Measurements from ENCODE around the gene IFI30. TPM values are rescaled to one million over a fixed set of nuclear protein-coding genes. Genes with fewer than 3 reads are reported as not detected.

The IFI30 gene
- total RNA-seq, 4 donors from 2014 or later, result 4.1 to 17.4 (median 11.4) TPM

DNA sequence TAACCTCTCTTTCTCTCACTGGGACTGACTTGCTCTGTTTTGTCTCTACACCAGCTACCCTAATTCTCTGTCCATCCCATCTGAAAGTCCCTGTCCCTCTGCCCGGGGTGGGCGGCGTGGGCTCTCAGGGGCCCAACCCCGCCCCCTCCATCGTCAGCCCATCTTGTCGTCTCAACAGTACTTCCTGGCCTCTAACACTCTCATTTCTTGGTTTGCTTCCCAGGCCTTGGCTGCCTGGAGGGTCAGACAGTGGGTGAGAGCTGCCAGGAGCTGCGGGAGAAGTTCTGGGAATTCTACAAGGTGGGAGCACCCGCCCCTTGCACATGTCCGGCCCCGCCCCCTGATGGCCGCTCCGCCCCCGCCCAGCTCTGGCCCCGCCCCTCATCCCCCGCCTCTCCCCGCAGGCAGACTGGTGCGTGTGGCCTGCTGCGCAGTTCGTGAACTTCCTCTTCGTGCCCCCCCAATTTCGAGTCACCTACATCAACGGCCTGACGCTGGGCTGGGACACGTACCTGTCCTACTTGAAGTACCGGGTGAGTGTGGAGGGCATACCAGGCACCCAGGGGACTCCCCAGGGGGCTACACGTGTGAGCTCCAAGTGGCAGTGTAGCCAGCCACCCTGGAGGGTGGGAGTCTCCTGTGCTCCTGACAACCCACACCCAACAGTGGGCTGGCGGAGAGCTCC lies 21.1 kb downstream of the IFI30 start:
- peak; percentile 64 to 74 for DNase-seq
- Histone ChIP-seq H3K9me3 (no peaks in the 10 kb centered on the region), H3K36me3 (no peaks in the 10 kb centered on the region), H3K4me3 (peak overlapping the region in 1 of 2 donors; percentile 6), H3K27ac (peak overlapping the region in 1 of 2 donors; percentile 63), H3K4me1 (peaks cover 0 to 12% of the 10 kb centered on the region in 2 donors), H3K27me3 (no peaks in the 10 kb centered on the region)
- no peak for TF ChIP-seq POLR2A (IDR thresholded peaks at IDR 0.05)
- no peak for TF ChIP-seq CTCF (IDR thresholded peaks at IDR 0.05)
- intact Hi-C loops (cut with DNase I; ENCODE audit: low total_unique reads), result no loop called here

- no peaks in the 10 kb centered on the region for H3K27me3 ChIP-seq
- no peaks in the 10 kb centered on the region for H3K36me3 ChIP-seq
- H3K4me1 ChIP-seq, result peaks cover 0 to 12% of the 10 kb centered on the region in 2 donors
- TF ChIP-seq POLR2A (IDR thresholded peaks at IDR 0.05) (no peak), CTCF (IDR thresholded peaks at IDR 0.05) (no peak)
- H3K9me3 ChIP-seq, result no peaks in the 10 kb centered on the region
- no peak overlapping the region for H3K4me3 ChIP-seq
- no peak overlapping the region for H3K27ac ChIP-seq
- DNase-seq, result no peak
- intact Hi-C loops (cut with DNase I; ENCODE audit: low total_unique reads), result no loop called here
These were observed 22.9 kb downstream of the IFI30 start for GRCh38 chr19:18196511-18196845.

GRCh38 chr19:18197306-18197705 lies 23.7 kb downstream of the IFI30 start:
- intact Hi-C loops (cut with DNase I; ENCODE audit: low total_unique reads), result no loop called here
- Histone ChIP-seq H3K27ac (no peak overlapping the region), H3K36me3 (no peaks in the 10 kb centered on the region)

DNA sequence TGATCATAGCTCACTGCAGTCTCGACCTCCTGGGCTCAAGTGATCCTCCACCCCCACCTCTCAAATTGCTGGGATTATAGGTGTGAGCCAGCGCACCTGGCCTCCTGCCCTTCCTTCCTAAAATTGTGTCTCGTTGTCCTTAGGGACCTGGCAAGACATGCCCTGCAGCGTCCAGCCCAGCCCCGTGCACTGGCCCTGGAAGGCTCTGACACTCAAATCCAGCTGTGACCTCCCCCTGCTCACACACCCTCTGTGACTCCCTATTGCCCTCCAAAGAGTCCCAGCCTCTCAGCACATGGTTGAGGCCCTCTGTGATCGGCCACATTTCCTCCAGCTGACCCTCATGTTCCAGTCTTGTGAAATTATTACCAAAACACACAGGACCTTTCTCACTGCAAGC lies 24.3 kb downstream of the IFI30 start:
- no peaks in the 10 kb centered on the region for H3K9me3 ChIP-seq
- no peaks in the 10 kb centered on the region for H3K27me3 ChIP-seq
- no peak for DNase-seq
- TF ChIP-seq CTCF (IDR thresholded peaks at IDR 0.05) (no peak), POLR2A (IDR thresholded peaks at IDR 0.05) (no peak)
- H3K36me3 ChIP-seq, result no peaks in the 10 kb centered on the region
- H3K4me1 ChIP-seq, result peaks cover 0 to 17% of the 10 kb centered on the region in 2 donors
- no peak overlapping the region for H3K27ac ChIP-seq
- no peak overlapping the region for H3K4me3 ChIP-seq
- intact Hi-C loops (cut with DNase I; ENCODE audit: low total_unique reads), result no loop called here

More at GRCh38 chr19:18197306-18197705, 23.7 kb downstream of the IFI30 start:
- no peak for TF ChIP-seq CTCF (IDR thresholded peaks at IDR 0.05)
- no peak for TF ChIP-seq POLR2A (IDR thresholded peaks at IDR 0.05)
- no peak for DNase-seq
- Histone ChIP-seq H3K27me3 (no peaks in the 10 kb centered on the region), H3K4me1 (peaks cover 0 to 12% of the 10 kb centered on the region in 2 donors), H3K4me3 (no peak overlapping the region), H3K9me3 (no peaks in the 10 kb centered on the region)

DNA sequence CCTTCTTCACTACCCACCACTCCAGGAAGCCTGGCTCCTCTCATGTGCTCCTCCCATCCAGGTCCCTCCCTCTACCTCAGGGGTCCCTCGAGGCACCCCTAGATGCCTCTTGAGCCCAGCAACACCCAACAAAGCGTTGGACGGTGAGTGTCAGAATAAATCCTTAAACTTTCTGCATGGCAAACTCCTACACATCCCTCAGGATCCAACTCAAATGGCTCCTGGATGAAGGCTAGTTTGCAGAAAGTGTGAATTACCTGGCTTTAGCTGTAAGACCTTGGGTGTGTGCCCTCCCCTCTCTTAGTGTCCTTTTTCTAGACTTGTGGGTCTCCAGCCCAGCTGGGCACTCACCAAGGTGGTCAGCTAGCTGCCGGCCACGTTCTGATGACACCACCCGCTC lies 24.8 kb downstream of the IFI30 start:
- Histone ChIP-seq H3K36me3 (no peaks in the 10 kb centered on the region), H3K4me3 (no peak overlapping the region), H3K27me3 (no peaks in the 10 kb centered on the region), H3K27ac (no peak overlapping the region), H3K4me1 (peaks cover 0 to 19% of the 10 kb centered on the region in 2 donors), H3K9me3 (no peaks in the 10 kb centered on the region)
- DNase-seq, result no peak
- intact Hi-C loops (cut with DNase I; ENCODE audit: low total_unique reads), result no loop called here
- TF ChIP-seq POLR2A (IDR thresholded peaks at IDR 0.05), result no peak
- no peak for TF ChIP-seq CTCF (IDR thresholded peaks at IDR 0.05)
